Psoas muscle (tissue), 8 donors: Measurements from ENCODE around the gene CMTR1. TPM values are rescaled to one million over a fixed set of nuclear protein-coding genes. Genes with fewer than 3 reads are reported as not detected.

ENCODE experiments used
- ATAC-seq, 4 donors: fragments of 200-7000 bp; cut with Tn5 transposase; one replicate each; pipeline ENCODE4 v1.9.1; 2020; ENCODE audit warnings: moderate library complexity in 3 of 4, mild to moderate bottlenecking in 2 of 4
- DNase-seq, 2 donors: peaks; one replicate each; pipeline ENCODE4 v3.0.0-alpha.2; 2020
- H3K27ac ChIP-seq: fragments of 200-600 bp; one replicate; pipeline ENCODE4 v1.8.0; 2022
- H3K27me3 ChIP-seq, 3 donors: fragments of 200-600 bp in 1 of 3; one replicate each; pipeline versions ENCODE4 v1.6.1 to v1.8.0; 2013 to 2022; ENCODE audit warnings: low read length in 2 of 3, mild to moderate bottlenecking in 2 of 3, moderate library complexity in 1 of 3; ENCODE audit not compliant: insufficient read depth in 3 of 3
- H3K36me3 ChIP-seq, 2 donors: fragments of 200-600 bp in 1 of 2; one replicate each; pipeline versions ENCODE4 v1.6.1 to v1.8.0; 2013 to 2022; ENCODE audit warnings: low read depth in 1 of 2, mild to moderate bottlenecking in 1 of 2, moderate library complexity in 1 of 2; ENCODE audit not compliant: insufficient read depth in 1 of 2
- H3K4me1 ChIP-seq: fragments of 200-600 bp; one replicate; pipeline ENCODE4 v1.8.0; 2022
- H3K4me3 ChIP-seq: fragments of 200-600 bp; one replicate; pipeline ENCODE4 v1.8.0; 2022; ENCODE audit warnings: mild to moderate bottlenecking
- H3K9me3 ChIP-seq: fragments of 200-600 bp; one replicate; pipeline ENCODE4 v1.8.0; 2022
- WGBS, 3 donors: extraction: QIAGEN DNeasy Blood & Tissue Kit; methylation state at CpG; one replicate each; pipeline versions ENCODE4 v1.1.6 to v1.1.7; 2013; 5-methylcytosine and 5-hydroxymethylcytosine counted together
- intact Hi-C, 2 donors: fragments of 100-400 bp; cut with DNase I; formaldehyde crosslinking; loops; one replicate each; pipeline versions ENCODE4 v1.11.0 to v1.14.2; 2022
- polyA plus RNA-seq, 3 donors: library from polyadenylated mRNA; stranded (reverse); fragments of 200-250 nt; gene quantifications; one replicate each; pipeline ENCODE4 v1.2.3, GENCODE V29; 2013
- total RNA-seq, 4 donors: library from RNA; stranded (reverse); fragmentation: NEBNext Ultra II Directional in 2 of 4; extraction: Animal tissue kit (Norgen Biotek cat#: 25700) in 2 of 4; gene quantifications; one replicate each; pipeline versions ENCODE4 v1.2.1 to v1.2.4, GENCODE V29; 2021 to 2023
- TF ChIP-seq, protein P1 (sequence below): fragments of 200-600 bp; IDR thresholded peaks from one replicate; pipeline ENCODE4 v1.8.0; 2022; ENCODE audit warnings: antibody characterized with exemption
- donor health status: healthy with polysubstance abuse.
- donor health status: DM: no; HTN: no; CAD: no; lungs with moderate emphysema.
- donor health status: Bipolar disorder and iron deficiency.
- donor health status: healthy.
- donor health status: DM: yes; HTN: yes; CAD: no.
- donor health status: DM: no; HTN: no; CAD: no.
- donor health status: DM: no; HTN: no; CAD: no.
- donor health status: DM: yes; HTN: yes; CAD: no.

The CMTR1 gene
- total and polyA plus RNA-seq, 7 donors = 8.8 to 29.9 (median 24.4) TPM

DNA sequence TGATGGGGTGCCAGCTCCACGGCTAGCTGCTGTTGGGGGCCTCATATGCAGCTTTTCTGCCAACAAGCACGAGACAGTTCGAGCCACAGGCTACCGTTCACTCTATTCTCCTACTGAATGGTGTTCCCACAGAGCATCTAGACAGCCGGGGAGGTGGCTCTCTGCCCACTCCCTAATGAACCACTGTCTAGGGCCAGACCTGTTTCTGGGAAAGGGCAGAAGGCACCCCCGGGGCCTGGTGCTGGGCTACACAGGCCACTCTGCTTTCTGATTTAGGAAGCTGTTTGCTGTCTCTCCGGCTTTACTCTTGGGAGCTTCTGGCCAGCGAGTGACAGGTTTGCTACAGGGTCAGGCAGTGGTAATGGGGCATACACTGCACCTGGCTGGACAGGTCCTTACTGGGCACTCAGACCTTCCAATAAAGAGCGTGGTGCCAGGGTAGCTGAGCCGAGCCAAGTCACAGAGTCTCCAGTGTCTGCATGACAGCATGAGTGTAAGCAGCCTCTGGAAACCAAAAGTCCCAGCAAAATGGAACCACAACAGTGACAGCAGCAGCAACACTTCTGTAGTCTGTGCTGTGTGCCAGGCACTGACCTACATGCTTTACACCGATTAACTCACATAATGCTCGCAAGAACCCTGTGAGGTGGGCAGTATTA lies 58.3 kb downstream of the CMTR1 start:
- H3K27me3 ChIP-seq = no peaks in the 10 kb centered on the region
- intact Hi-C loops = no loop called here
- H3K4me3 ChIP-seq = no peak overlapping the region
- no peak overlapping the region for H3K27ac ChIP-seq
- WGBS, 3 donors = 35 to 54% (median 39%) methylated on average over 12 of the region's 12 CpGs
- ATAC-seq (peak in 3 of 4 donors; percentile 18 to 43 (median 35)), DNase-seq (no peak)
- no peaks in the 10 kb centered on the region for H3K4me1 ChIP-seq
- H3K36me3 ChIP-seq = no peaks in the 10 kb centered on the region
- H3K9me3 ChIP-seq = no peaks in the 10 kb centered on the region
- TF ChIP-seq, protein P1, sequence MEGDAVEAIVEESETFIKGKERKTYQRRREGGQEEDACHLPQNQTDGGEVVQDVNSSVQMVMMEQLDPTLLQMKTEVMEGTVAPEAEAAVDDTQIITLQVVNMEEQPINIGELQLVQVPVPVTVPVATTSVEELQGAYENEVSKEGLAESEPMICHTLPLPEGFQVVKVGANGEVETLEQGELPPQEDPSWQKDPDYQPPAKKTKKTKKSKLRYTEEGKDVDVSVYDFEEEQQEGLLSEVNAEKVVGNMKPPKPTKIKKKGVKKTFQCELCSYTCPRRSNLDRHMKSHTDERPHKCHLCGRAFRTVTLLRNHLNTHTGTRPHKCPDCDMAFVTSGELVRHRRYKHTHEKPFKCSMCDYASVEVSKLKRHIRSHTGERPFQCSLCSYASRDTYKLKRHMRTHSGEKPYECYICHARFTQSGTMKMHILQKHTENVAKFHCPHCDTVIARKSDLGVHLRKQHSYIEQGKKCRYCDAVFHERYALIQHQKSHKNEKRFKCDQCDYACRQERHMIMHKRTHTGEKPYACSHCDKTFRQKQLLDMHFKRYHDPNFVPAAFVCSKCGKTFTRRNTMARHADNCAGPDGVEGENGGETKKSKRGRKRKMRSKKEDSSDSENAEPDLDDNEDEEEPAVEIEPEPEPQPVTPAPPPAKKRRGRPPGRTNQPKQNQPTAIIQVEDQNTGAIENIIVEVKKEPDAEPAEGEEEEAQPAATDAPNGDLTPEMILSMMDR = no peak

DNA sequence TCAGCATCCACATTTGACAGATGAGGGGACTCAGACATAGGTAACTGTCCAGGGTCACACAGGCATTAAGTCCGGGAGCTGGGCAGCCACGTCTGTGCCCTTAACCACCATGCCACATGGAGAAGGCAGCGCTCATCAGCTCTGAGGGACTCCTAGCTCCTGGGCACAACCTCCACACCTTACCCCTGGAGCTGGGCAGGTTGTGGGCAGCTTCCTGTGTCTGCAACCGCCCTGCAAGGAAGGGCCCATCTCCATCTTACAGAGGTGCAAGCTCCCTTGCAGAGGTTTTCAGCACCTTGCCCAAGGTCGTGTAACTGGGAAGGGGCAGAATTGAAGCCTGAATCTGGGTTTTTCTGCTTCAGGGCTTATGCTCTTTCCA lies 58.8 kb downstream of the CMTR1 start:
- DNase-seq = no peak

DNA sequence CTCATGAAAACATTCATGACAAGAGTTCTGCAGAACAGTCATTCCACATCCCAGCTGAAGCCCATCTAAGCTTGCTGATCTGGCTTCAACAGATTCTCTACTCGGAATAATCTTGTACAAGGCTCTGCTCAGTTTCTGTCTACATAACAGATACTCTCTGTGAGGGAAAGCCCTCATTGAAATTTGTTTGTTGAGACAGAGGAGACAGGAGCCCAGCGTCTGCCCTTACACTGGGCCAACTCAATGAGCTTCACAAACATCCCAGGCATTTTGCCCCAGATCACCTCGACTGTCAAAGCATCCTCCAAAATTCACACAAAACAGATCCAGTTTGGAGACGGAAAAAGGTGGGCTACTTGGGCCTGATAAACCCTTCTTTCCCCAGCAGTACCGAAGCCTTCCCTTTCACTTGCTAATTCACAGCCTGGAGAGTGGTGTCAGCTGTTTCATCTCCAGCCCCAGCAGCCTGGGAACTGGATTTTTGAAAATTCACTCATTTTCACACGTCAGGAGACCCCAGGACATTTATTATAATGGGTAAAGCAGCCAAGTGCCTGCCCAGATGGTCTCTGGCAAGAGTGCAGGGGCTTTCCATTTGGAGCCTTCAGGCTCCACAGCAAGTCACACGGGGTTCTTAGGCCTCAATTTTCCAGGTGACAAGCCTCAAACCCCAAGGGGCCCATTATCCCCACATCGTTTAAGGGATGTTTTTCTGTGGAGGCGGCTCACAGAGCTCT lies 59.4 kb downstream of the CMTR1 start:
- ATAC-seq (no peak), DNase-seq (no peak)
- intact Hi-C loops = no loop called here
- no peaks in the 10 kb centered on the region for H3K9me3 ChIP-seq
- no peaks in the 10 kb centered on the region for H3K4me1 ChIP-seq
- no peak overlapping the region for H3K27ac ChIP-seq
- TF ChIP-seq, protein P1 = no peak
- no peaks in the 10 kb centered on the region for H3K27me3 ChIP-seq
- no peaks in the 10 kb centered on the region for H3K36me3 ChIP-seq
- no peak overlapping the region for H3K4me3 ChIP-seq
- 47 to 61% (median 59%) methylated on average over 9 of the region's 9 CpGs for WGBS, 3 donors

More for the DNA sequence above, 58.8 kb downstream of the CMTR1 start:
- Histone ChIP-seq H3K4me1 (no peaks in the 10 kb centered on the region), H3K4me3 (no peak overlapping the region), H3K27ac (no peak overlapping the region), H3K9me3 (no peaks in the 10 kb centered on the region), H3K27me3 (no peaks in the 10 kb centered on the region), H3K36me3 (no peaks in the 10 kb centered on the region)
- WGBS, 3 donors = 69 to 83% (median 71%) methylated on average over 5 of the region's 5 CpGs
- ATAC-seq = no peak
- intact Hi-C loops = no loop called here
- TF ChIP-seq, protein P1 = no peak

DNA sequence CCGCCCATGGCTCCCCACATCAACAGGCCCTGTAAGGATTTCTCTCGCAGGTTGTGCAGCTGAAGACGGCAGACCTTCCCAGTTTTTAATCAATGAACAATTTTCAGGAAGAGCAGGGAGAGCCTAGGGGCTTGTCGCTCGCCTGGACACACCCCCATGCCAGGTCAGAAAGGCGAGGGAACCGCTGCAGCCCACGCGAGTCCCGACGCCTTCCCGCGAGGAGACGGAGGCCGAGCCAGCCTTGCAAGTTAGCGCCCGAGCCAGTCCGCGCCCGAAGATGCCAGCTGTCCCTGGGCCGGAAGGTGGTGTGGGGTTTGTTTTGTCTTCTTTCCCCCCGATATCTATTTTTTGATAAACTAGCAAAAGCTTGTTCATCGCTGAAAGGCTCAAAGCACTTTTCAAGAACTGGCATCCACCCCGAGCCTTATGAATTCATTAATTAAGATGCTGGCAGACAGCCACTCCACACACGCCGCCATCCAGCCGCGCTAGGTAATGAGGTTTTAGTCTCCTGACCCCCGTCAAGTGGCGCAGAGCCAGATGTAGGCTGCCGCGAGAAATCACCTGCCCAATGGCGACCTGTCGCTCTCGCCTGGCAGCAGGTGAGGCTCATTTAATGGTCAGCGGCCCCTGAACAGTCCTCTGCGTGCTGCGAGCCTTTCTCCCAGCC lies 60.1 kb downstream of the CMTR1 start:
- intact Hi-C loops = no loop called here
- H3K27me3 ChIP-seq = no peaks in the 10 kb centered on the region

More for the DNA sequence above, 60.1 kb downstream of the CMTR1 start:
- H3K4me3 ChIP-seq = no peak overlapping the region
- H3K4me1 ChIP-seq = no peaks in the 10 kb centered on the region
- H3K27ac ChIP-seq = no peak overlapping the region
- no peaks in the 10 kb centered on the region for H3K9me3 ChIP-seq
- ATAC-seq (no peak), DNase-seq (no peak)
- TF ChIP-seq, protein P1 = no peak
- no peaks in the 10 kb centered on the region for H3K36me3 ChIP-seq
- 80 to 85% (median 85%) methylated on average over 38 of the region's 38 CpGs for WGBS, 3 donors
